ENCODE results near the gene ETS1.

ETS1 gene

GRCh38 chr11:128575174-128575960, 12.0 kb downstream of the ETS1 start:
- TF ChIP-seq, protein P1, sequence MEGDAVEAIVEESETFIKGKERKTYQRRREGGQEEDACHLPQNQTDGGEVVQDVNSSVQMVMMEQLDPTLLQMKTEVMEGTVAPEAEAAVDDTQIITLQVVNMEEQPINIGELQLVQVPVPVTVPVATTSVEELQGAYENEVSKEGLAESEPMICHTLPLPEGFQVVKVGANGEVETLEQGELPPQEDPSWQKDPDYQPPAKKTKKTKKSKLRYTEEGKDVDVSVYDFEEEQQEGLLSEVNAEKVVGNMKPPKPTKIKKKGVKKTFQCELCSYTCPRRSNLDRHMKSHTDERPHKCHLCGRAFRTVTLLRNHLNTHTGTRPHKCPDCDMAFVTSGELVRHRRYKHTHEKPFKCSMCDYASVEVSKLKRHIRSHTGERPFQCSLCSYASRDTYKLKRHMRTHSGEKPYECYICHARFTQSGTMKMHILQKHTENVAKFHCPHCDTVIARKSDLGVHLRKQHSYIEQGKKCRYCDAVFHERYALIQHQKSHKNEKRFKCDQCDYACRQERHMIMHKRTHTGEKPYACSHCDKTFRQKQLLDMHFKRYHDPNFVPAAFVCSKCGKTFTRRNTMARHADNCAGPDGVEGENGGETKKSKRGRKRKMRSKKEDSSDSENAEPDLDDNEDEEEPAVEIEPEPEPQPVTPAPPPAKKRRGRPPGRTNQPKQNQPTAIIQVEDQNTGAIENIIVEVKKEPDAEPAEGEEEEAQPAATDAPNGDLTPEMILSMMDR (conservative IDR thresholded peaks at IDR 0.05; ENCODE audit: low read depth, low read length): no peak
- Histone ChIP-seq H2AFZ (ENCODE audit: low read depth) (no peak overlapping the region), H4K20me1 (ENCODE audit: insufficient read depth) (no peaks in the 10 kb centered on the region), H3K4me2 (no peak overlapping the region), H3K36me3 (ENCODE audit: insufficient read depth) (no peaks in the 10 kb centered on the region), H3K4me3 (IDR thresholded peaks at IDR 0.05; ENCODE audit: insufficient read depth, low read depth, low read length) (no peak overlapping the region), H3K79me2 (ENCODE audit: insufficient read depth, low read depth) (no peaks in the 10 kb centered on the region), H3K9ac (no peak overlapping the region), H3K27ac (no peak overlapping the region), H3K27me3 (ENCODE audit: insufficient read depth, low read depth) (no peaks in the 10 kb centered on the region), H3K4me1 (ENCODE audit: low read depth, poor library complexity, severe bottlenecking) (no peaks in the 10 kb centered on the region)

- H3K27me3 ChIP-seq (ENCODE audit: insufficient read depth, low read depth): no peaks in the 10 kb centered on the region
- no peak overlapping the region for H3K27ac ChIP-seq
- TF ChIP-seq, protein P1 (conservative IDR thresholded peaks at IDR 0.05; ENCODE audit: low read depth, low read length): no peak
- H3K4me3 ChIP-seq (IDR thresholded peaks at IDR 0.05; ENCODE audit: insufficient read depth, low read depth, low read length): no peak overlapping the region
- H3K4me2 ChIP-seq: no peak overlapping the region
- no peaks in the 10 kb centered on the region for H3K79me2 ChIP-seq (ENCODE audit: insufficient read depth, low read depth)
- no peak overlapping the region for H3K9ac ChIP-seq
- H2AFZ ChIP-seq (ENCODE audit: low read depth): no peak overlapping the region
- no peaks in the 10 kb centered on the region for H4K20me1 ChIP-seq (ENCODE audit: insufficient read depth)
- no peaks in the 10 kb centered on the region for H3K36me3 ChIP-seq (ENCODE audit: insufficient read depth)
- no peaks in the 10 kb centered on the region for H3K4me1 ChIP-seq (ENCODE audit: low read depth, poor library complexity, severe bottlenecking)
These were observed 12.8 kb downstream of the ETS1 start for GRCh38 chr11:128574576-128575011.

DNA sequence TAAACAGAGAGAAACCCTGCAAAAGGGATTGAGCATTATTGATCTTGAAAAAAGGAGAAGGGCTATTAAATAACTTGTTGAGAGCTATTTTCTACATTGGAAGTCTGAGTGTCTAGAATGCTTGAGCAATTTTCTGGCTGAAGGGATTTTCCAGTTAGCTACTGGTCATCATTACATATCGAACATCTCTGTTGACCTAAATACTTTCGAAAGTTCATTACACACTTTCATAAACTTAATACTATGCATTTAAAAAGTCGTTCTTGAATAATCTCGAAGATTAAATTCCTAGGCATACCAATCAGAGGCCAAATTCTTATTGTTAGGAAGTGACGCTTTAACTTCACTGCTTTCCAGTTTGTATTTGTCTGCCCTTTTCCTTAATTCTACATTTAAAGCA, 13.7 kb downstream of the ETS1 start:
- Histone ChIP-seq H2AFZ (ENCODE audit: low read depth) (no peak overlapping the region), H3K4me3 (IDR thresholded peaks at IDR 0.05; ENCODE audit: insufficient read depth, low read depth, low read length) (no peak overlapping the region), H3K27ac (no peak overlapping the region), H3K9ac (no peak overlapping the region), H3K4me2 (no peak overlapping the region), H3K27me3 (ENCODE audit: insufficient read depth, low read depth) (no peaks in the 10 kb centered on the region), H3K4me1 (ENCODE audit: low read depth, poor library complexity, severe bottlenecking) (no peaks in the 10 kb centered on the region), H3K36me3 (ENCODE audit: insufficient read depth) (no peaks in the 10 kb centered on the region), H4K20me1 (ENCODE audit: insufficient read depth) (no peaks in the 10 kb centered on the region), H3K79me2 (ENCODE audit: insufficient read depth, low read depth) (no peaks in the 10 kb centered on the region)
- TF ChIP-seq, protein P1 (conservative IDR thresholded peaks at IDR 0.05; ENCODE audit: low read depth, low read length): no peak

GRCh38 chr11:128572965-128573364, 14.4 kb downstream of the ETS1 start:
- no peak overlapping the region for H3K4me2 ChIP-seq
- H3K27me3 ChIP-seq (ENCODE audit: insufficient read depth, low read depth): no peaks in the 10 kb centered on the region
- no peaks in the 10 kb centered on the region for H3K4me1 ChIP-seq (ENCODE audit: low read depth, poor library complexity, severe bottlenecking)
- H4K20me1 ChIP-seq (ENCODE audit: insufficient read depth): no peaks in the 10 kb centered on the region
- no peak overlapping the region for H3K9ac ChIP-seq
- H3K27ac ChIP-seq: no peak overlapping the region
- no peaks in the 10 kb centered on the region for H3K79me2 ChIP-seq (ENCODE audit: insufficient read depth, low read depth)
- H3K4me3 ChIP-seq (IDR thresholded peaks at IDR 0.05; ENCODE audit: insufficient read depth, low read depth, low read length): no peak overlapping the region
- TF ChIP-seq, protein P1 (conservative IDR thresholded peaks at IDR 0.05; ENCODE audit: low read depth, low read length): no peak
- H2AFZ ChIP-seq (ENCODE audit: low read depth): no peak overlapping the region
- H3K36me3 ChIP-seq (ENCODE audit: insufficient read depth): no peaks in the 10 kb centered on the region
